Measurements from ENCODE around the gene IL15.
"Not testable (repeated sequence)": the region's sequence is repeated elsewhere in the genome, so short reads cannot be mapped to it uniquely, and the experiment has no call there.

The IL15 gene

DNA sequence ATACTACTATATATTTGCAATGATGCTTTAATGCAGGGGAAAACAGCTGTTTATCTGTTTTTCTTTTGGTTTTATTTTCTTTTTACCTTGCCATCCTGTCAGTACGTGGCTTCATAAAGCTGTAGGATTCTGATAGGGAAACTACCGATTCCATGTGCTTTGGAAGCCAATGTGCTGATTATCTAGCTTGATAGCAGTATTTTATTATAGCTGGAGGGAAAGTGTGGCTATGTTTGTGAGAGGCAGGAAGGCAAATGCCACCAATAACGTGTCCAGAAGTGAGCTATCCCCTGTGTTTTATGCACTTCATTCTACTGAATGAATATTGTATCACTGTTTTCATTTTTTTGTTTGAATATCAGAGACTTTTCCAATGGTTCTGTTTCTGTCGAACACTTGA, 43.7 kb downstream of the IL15 start:
- FAIRE-seq (no peak), DNase-seq (ENCODE audit: insufficient read length) (no peak)
- TF ChIP-seq POLR2A (IDR thresholded peaks at IDR 0.05; ENCODE audit: low read depth, low read length), result no peak
- no peak for TF ChIP-seq POLR2AphosphoS5 (IDR thresholded peaks at IDR 0.05; ENCODE audit: low read depth, low read length)

DNA sequence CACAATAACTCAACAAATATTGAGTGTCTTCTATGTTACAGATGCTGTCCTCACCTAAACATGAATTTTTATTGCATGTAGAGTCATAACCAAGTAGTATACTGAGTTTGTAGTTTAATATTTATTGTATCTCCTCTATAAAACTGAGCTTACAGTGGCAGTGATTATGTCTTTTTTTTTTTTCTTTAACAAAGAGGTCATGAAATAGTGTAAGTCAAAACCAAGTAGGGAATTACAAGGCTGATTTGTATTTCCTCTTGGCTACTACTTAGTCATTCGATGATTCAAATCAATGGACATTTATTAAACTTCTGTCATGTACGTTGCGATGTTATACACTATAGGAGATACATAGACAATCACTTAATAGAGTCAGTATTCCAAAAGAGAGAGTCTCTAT, 48.4 kb downstream of the IL15 start:
- FAIRE-seq (no peak), DNase-seq (ENCODE audit: insufficient read length) (no peak)
- no peak for TF ChIP-seq POLR2AphosphoS5 (IDR thresholded peaks at IDR 0.05; ENCODE audit: low read depth, low read length)
- no peak for TF ChIP-seq POLR2A (IDR thresholded peaks at IDR 0.05; ENCODE audit: low read depth, low read length)
- TF ChIP-seq TAF1 (IDR thresholded peaks at IDR 0.05; ENCODE audit: borderline replicate concordance, low read depth, low read length), result no peak

DNA sequence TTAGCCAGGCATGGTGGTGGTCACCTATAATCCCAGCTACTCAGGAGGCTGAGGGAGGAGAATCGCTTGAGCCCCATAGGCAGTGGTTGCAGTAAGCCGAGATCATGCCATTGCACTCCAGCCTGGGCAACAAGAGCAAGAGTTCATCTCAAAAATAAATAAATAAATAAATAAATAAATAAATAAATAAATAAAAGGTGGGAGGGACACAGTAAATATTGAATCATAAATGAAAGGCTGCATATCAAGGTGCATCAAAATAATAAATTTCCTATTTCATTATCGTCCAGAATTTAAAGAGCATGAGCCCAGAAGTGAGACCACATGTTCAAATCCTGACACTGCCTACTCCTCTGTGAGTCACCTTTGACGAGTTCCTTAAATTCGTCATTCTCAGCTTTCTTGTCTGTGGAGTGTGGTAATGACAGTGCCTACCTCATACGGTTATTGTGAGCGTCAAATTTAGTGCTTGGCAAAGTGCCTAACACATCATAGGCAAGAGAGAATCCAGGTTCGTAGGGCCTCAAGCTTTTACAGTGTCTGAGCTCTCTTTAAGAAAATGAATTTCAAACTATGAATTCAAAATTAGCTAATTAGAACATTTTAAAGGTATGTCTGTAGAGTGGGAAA, 49.9 kb downstream of the IL15 start:
- FAIRE-seq, result no peak
- DNase-seq (ENCODE audit: insufficient read length), result no peak
- TF ChIP-seq TAF1 (IDR thresholded peaks at IDR 0.05; ENCODE audit: borderline replicate concordance, low read depth, low read length), result no peak
- TF ChIP-seq POLR2A (IDR thresholded peaks at IDR 0.05; ENCODE audit: low read depth, low read length), result no peak
- TF ChIP-seq POLR2AphosphoS5 (IDR thresholded peaks at IDR 0.05; ENCODE audit: low read depth, low read length), result no peak

DNA sequence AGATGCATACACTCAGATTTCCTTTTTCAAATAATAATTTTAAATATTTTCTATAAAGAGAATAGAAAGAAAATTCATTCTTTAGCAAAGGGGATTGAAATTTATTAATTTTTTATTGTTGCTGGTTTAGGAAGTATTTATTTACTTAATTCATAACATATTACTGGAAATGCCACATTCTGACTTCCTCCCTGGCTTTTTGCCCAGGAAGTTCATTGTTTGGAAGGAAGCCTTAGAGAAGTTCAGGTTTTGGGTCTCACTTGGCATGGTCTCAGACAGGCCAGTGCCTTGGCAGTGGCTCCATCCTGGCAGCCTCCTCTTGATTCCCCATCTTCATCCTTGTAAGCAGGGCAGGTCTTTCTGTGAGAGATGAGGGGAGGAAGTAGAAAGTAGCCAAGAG, 50.5 kb downstream of the IL15 start:
- DNase-seq (ENCODE audit: insufficient read length) (no peak), FAIRE-seq (no peak)
- TF ChIP-seq POLR2AphosphoS5 (IDR thresholded peaks at IDR 0.05; ENCODE audit: low read depth, low read length) (no peak), TAF1 (IDR thresholded peaks at IDR 0.05; ENCODE audit: borderline replicate concordance, low read depth, low read length) (no peak), POLR2A (IDR thresholded peaks at IDR 0.05; ENCODE audit: low read depth, low read length) (no peak)

DNA sequence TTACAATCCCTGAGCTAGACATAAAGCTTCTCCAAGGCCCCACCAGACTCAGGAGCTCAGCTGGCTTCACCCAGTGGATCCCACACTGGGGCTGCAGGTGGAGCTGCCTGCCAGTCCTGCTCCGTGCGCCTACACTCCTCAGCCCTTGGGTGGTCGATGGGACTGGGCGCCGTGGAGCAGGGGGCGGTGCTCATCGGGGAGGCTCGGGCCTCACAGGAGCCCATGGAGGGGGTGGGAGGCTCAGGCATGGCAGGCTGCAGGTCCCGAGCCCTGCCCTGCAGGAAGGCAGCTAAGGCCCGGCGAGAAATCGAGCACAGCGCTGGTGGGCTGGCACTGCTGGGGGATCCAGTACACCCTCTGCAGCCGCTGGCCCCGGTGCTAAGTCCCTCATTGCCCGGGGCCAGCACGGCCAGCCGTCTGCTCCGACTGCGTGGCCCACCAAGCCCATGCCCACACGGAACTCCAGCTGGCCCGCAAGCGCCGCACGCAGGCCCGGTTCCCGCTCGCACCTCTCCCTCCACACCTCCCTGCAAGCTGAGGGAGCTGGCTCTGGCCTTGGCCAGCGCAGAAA, 53.4 kb downstream of the IL15 start:
- not testable (repeated sequence) for FAIRE-seq; DNase-seq (ENCODE audit: insufficient read length)

DNA sequence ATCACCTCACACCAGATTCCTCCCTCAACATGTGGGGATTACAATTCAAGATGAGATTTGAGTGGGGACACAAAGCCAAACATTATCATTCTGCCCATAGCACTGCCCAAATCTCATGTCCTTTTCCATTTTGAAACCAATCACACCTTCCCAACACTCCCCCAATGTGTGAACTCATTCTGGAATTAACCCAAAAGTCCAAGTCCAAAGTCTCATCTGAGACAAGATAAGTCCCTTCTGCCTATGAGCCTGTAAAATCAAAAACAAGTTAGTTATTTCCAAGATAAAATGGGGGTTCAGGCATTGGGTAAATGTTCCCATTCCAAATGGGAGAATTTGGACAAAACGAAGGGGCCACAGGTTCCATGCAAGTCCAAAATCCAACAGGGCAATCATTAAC, 54.9 kb downstream of the IL15 start:
- not testable (repeated sequence) for DNase-seq (ENCODE audit: insufficient read length); FAIRE-seq

DNA sequence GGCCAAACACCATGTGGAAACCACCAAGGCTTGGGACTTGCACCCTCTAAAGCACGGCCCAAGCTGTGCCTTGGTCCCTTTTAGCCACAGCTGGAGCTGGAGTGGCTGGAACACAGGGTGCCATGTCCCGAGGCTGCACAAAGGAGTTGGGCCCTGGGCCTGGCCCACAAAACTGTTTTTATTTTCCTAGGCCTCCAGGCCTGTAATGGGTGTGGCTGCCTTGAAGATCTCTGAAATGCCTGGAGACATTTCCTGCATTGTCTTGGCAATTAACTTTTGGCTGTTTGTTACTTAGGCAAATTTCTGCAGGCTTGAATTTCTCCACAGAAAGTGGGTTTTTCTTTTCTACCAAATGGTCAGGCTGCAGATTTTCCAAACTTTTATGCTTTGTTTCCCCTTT, 55.7 kb downstream of the IL15 start:
- no peak for TF ChIP-seq POLR2AphosphoS5 (IDR thresholded peaks at IDR 0.05; ENCODE audit: low read depth, low read length)
- DNase-seq (ENCODE audit: insufficient read length) (no peak), FAIRE-seq (no peak)

DNA sequence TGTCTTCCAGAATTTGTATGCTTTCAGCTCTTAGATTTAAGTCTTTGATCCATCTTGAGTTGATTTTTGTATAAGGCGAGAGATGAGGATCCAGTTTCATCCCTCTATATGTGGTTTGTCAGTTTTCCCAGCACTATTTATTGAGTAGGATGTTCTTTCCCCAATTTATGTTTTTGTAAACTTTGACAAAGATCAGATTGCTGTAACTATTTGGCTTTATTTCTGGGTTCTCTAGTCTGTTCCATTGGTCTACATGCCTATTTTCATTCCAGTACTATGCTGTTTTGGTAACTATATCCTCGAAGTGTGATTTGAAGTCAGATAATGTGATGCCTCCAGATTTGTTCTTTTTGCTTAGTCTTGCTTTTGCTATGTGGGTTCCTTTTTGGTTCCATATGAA, 60.7 kb downstream of the IL15 start:
- TF ChIP-seq POLR2A (IDR thresholded peaks at IDR 0.05; ENCODE audit: low read depth, low read length), result no peak
- no peak for TF ChIP-seq POLR2AphosphoS5 (IDR thresholded peaks at IDR 0.05; ENCODE audit: low read depth, low read length)
- TF ChIP-seq TAF1 (IDR thresholded peaks at IDR 0.05; ENCODE audit: borderline replicate concordance, low read depth, low read length), result no peak
- DNase-seq (ENCODE audit: insufficient read length), result no peak
- no peak for FAIRE-seq

DNA sequence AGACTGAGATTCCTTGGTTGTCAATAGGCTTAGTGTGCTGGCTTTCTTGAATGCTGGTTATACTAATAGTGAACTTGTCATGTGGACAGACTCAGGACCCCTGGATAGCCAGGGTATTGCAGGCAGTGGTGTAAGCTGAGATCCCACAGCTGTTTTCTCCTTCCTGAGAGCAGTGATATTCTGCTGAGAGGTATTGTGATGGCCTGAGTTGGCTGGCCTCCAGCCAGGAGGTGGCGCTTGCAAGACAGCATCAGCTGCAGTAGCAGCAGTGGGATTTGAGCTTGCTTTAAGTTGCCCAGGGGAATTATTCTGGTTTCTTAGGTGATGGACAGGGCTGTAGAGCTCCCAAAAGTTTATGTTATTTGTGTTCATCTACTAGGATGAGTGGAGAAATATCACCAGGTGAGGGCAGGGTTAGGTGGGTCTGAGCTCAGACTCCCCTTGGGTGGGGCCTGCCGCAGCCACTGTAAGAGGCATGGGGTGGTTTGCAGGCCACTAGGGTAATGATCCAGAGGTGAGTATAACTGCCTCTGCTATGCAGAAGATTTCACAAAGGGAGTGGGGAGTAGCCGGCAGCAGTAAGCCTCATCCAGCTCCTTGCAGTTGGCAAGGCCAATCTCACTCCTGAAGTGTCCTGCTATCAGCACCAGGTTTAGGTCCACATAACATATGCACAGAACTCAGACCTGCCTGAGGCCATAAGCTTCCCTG, 66.2 kb downstream of the IL15 start:
- FAIRE-seq (no peak), DNase-seq (ENCODE audit: insufficient read length) (no peak)
- TF ChIP-seq POLR2AphosphoS5 (IDR thresholded peaks at IDR 0.05; ENCODE audit: low read depth, low read length) (no peak), POLR2A (IDR thresholded peaks at IDR 0.05; ENCODE audit: low read depth, low read length) (no peak), TAF1 (IDR thresholded peaks at IDR 0.05; ENCODE audit: borderline replicate concordance, low read depth, low read length) (no peak)

DNA sequence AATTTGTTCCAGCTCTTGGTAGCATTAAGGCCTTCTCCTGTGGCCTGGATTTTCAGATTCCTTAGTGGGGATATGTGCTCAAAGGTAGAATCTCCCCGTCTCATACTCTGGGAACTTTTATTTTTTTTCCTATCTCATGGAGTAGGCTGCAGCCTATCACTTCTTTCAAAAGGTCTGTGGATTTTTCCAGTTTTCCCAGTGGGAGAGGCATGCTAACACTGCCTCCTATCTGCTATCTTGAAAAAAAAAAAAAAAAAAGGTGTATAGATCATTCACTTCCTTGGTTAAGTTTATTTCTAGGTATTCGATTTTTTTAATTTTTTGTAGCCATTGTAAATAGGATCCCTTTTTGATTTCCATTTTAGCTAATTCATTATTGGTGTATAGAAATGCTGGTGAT, 67.1 kb downstream of the IL15 start:
- FAIRE-seq (no peak), DNase-seq (ENCODE audit: insufficient read length) (no peak)
- TF ChIP-seq TAF1 (IDR thresholded peaks at IDR 0.05; ENCODE audit: borderline replicate concordance, low read depth, low read length) (no peak), POLR2AphosphoS5 (IDR thresholded peaks at IDR 0.05; ENCODE audit: low read depth, low read length) (no peak), POLR2A (IDR thresholded peaks at IDR 0.05; ENCODE audit: low read depth, low read length) (no peak)

DNA sequence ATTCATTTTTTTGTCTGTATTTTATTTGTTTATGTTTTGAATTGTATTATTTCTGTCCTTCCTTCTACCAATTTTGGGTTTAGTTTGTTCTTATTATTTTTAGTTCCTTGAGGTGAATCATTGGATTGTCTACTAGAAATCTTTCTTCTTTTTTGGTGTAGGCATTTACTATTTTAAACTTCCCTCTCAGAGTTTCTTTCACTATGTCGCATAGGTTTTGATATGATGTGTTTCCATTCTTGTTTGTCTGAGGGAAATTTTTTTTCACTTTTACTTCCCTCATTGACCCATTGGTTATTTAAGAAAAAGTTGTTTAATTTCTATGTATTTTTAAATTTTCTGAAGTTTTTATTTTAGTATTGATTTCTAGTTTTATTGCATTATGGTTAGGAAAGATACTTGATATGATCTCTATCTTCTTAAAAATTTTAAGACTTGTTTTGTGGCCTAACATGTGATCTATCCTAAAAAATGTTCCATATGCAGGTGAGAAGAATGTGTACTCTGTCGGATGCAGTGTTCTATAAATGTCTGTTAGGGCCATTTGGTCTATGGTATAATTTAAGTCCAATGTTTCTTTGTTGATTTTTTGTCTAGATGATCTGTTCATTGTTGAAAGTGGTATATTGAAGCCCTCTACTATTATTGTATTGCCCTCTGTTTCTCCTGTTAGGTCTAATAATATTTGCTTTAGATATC, 68.8 kb downstream of the IL15 start:
- FAIRE-seq, result peak; percentile 30
- DNase-seq (ENCODE audit: insufficient read length), result no peak
- TF ChIP-seq POLR2A (IDR thresholded peaks at IDR 0.05; ENCODE audit: low read depth, low read length) (no peak), POLR2AphosphoS5 (IDR thresholded peaks at IDR 0.05; ENCODE audit: low read depth, low read length) (no peak), TAF1 (IDR thresholded peaks at IDR 0.05; ENCODE audit: borderline replicate concordance, low read depth, low read length) (no peak)

DNA sequence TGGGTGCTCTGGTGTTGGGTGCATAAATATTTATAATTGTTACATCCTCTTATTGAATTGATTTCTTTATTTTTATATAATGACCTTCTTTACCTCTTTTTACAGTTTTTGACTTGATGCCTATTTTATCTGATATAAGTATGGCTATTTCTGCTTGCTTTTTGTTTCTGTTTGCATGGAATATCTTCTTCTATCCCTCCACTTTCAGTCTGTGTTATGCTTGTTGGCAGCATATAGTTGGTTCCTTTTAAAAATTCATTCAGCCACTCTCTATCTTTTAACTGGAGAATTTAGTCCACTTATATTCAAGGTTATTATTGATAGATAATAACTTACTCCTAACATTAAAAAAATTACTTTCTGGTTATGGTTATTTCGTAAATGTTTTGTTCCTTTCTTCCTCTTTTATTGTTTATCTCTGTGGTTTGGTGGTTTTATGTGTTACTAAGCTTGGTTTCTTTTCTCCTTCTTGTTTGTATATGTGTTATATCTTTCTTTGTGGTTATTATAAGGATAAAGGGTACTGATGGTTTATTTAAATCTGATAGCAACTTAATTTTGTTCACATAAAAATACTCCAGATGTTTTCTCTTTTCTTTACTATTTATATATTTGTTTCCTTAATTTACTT, 69.5 kb downstream of the IL15 start:
- FAIRE-seq, result peak; percentile 68
- TF ChIP-seq TAF1 (IDR thresholded peaks at IDR 0.05; ENCODE audit: borderline replicate concordance, low read depth, low read length) (no peak), POLR2AphosphoS5 (IDR thresholded peaks at IDR 0.05; ENCODE audit: low read depth, low read length) (no peak), POLR2A (IDR thresholded peaks at IDR 0.05; ENCODE audit: low read depth, low read length) (no peak)
- no peak for DNase-seq (ENCODE audit: insufficient read length)

Measured in GM12892 (cell line).